Endothelial cell (in vitro differentiated cells): ENCODE measurements around the gene SPIRE2. TPM values are rescaled to one million over a fixed set of nuclear protein-coding genes. Genes with fewer than 3 reads are reported as not detected.
"Not testable (repeated sequence)": the region's sequence is repeated elsewhere in the genome, so short reads cannot be mapped to it uniquely, and the experiment has no call there.

Source experiments
- DNase-seq: peaks from one replicate; pipeline ENCODE4 v3.0.0; 2021; ENCODE audit warnings: low spot score
- H3K27ac Mint-ChIP-seq: one replicate; pipeline ENCODE4 v1.8.0; 2021; ENCODE audit warnings: mixed read lengths, inconsistent platforms; ENCODE audit not compliant: unreplicated experiment
- H3K27me3 Mint-ChIP-seq: one replicate; pipeline ENCODE4 v1.8.0; 2021; ENCODE audit warnings: mild to moderate bottlenecking, moderate library complexity, mixed read lengths, inconsistent platforms; ENCODE audit not compliant: unreplicated experiment
- H3K36me3 Mint-ChIP-seq: one replicate; pipeline ENCODE4 v1.8.0; 2021; ENCODE audit warnings: mild to moderate bottlenecking, low read depth, mixed read lengths, inconsistent platforms; ENCODE audit not compliant: unreplicated experiment
- H3K4me1 Mint-ChIP-seq: one replicate; pipeline ENCODE4 v1.8.0; 2021; ENCODE audit warnings: mild to moderate bottlenecking, mixed read lengths, inconsistent platforms; ENCODE audit not compliant: unreplicated experiment
- H3K4me3 Mint-ChIP-seq: one replicate; pipeline ENCODE4 v1.8.0; 2021; ENCODE audit warnings: mild to moderate bottlenecking, mixed read lengths, inconsistent platforms; ENCODE audit not compliant: unreplicated experiment
- H3K9me3 Mint-ChIP-seq: one replicate; pipeline ENCODE4 v1.8.0; 2021; ENCODE audit warnings: mixed read lengths, inconsistent platforms; ENCODE audit not compliant: unreplicated experiment
- CTCF ChIP-seq: fragments of 200-600 bp; sonication (generic); IDR thresholded peaks from one replicate; pipeline ENCODE4 v1.5.0; 2021; ENCODE audit warnings: antibody characterized with exemption; ENCODE audit not compliant: unreplicated experiment
- total RNA-seq: library from RNA; stranded (reverse); fragmentation: NEBNext Ultra II Directional; extraction: Animal tissue kit (Norgen Biotek cat#: 25700); gene quantifications from one replicate; pipeline ENCODE4 v1.2.1, GENCODE V29; 2021; ENCODE audit not compliant: unreplicated experiment

SPIRE2 gene
- total RNA-seq, 1 donor from 2014 or later = 7.9 TPM

- no peak overlapping the region for H3K27ac Mint-ChIP-seq
- H3K4me3 Mint-ChIP-seq = peak overlapping the region; percentile 48
- DNase-seq = no peak
- peaks cover 3% of the 10 kb centered on the region for H3K4me1 Mint-ChIP-seq
- no peak for TF ChIP-seq CTCF
- H3K36me3 Mint-ChIP-seq = peaks cover 15% of the 10 kb centered on the region
- no peaks in the 10 kb centered on the region for H3K9me3 Mint-ChIP-seq
- H3K27me3 Mint-ChIP-seq = peaks cover 1% of the 10 kb centered on the region
Measured at GRCh38 chr16:89791278-89791995, 36.8 kb upstream of the SPIRE2 start.

GRCh38 chr16:89793092-89793491 is 35.2 kb upstream of the SPIRE2 start:
- DNase-seq = peak; percentile 60
- H3K27ac Mint-ChIP-seq, H3K4me3 Mint-ChIP-seq, H3K9me3 Mint-ChIP-seq, H3K27me3 Mint-ChIP-seq, H3K4me1 Mint-ChIP-seq: not testable (repeated sequence)
- peak; percentile 30 for TF ChIP-seq CTCF
- H3K36me3 Mint-ChIP-seq = peaks cover 17% of the 10 kb centered on the region

- H3K4me3 Mint-ChIP-seq = no peak overlapping the region
- H3K27me3 Mint-ChIP-seq = peaks cover 4% of the 10 kb centered on the region
- DNase-seq = no peak
- H3K4me1 Mint-ChIP-seq = peaks cover 3% of the 10 kb centered on the region
- TF ChIP-seq CTCF = no peak
- H3K36me3 Mint-ChIP-seq = peaks cover 21% of the 10 kb centered on the region
- H3K27ac Mint-ChIP-seq = no peak overlapping the region
- no peaks in the 10 kb centered on the region for H3K9me3 Mint-ChIP-seq
Measured at GRCh38 chr16:89793955-89794354, 34.3 kb upstream of the SPIRE2 start.

GRCh38 chr16:89795676-89796075 is 32.6 kb upstream of the SPIRE2 start:
- no peak for TF ChIP-seq CTCF
- DNase-seq = no peak
- Mint-ChIP-seq H3K36me3 (peaks cover 27% of the 10 kb centered on the region), H3K27ac (no peak overlapping the region), H3K4me1 (peaks cover 3% of the 10 kb centered on the region), H3K4me3 (no peak overlapping the region), H3K9me3 (no peaks in the 10 kb centered on the region), H3K27me3 (peaks cover 4% of the 10 kb centered on the region)

- DNase-seq = no peak
- H3K36me3 Mint-ChIP-seq = peaks cover 27% of the 10 kb centered on the region
- no peaks in the 10 kb centered on the region for H3K9me3 Mint-ChIP-seq
- no peak for TF ChIP-seq CTCF
- H3K4me3 Mint-ChIP-seq = no peak overlapping the region
- peaks cover 3% of the 10 kb centered on the region for H3K4me1 Mint-ChIP-seq
- no peak overlapping the region for H3K27ac Mint-ChIP-seq
- H3K27me3 Mint-ChIP-seq = peaks cover 4% of the 10 kb centered on the region
Measured at GRCh38 chr16:89796104-89796503, 32.2 kb upstream of the SPIRE2 start.
